IPS DF 19.7 (cell line): ENCODE results near the gene GEN1.
"Not testable (repeated sequence)": the region's sequence is repeated elsewhere in the genome, so short reads cannot be mapped to it uniquely, and the experiment has no call there.

ENCODE experiments used
- DNase-seq: peaks from one replicate; pipeline ENCODE4 v3.0.0-alpha.2; 2013; ENCODE audit warnings: low read depth, low spot score

The GEN1 gene

DNA sequence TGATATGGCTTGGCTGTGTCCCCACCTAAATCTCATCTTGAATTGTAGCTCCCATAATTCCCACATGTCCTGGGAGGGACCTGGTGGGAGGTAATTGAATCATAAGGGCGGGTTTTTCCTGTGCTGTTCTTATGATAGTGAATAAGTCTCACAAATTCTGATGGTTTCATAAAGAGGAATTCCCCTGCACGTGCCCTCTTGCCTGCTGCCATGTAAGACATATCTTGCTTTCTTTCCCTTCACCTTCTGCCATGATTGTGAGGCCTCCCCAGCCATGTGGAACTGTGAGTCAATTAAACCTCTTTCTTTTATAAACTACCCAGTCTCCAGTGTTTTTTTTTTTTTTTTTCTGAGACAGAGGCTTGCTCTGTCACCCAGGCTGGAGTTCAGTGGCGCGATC lies 69.7 kb downstream of the GEN1 start:
- DNase-seq: not testable (repeated sequence)

GRCh38 chr2:17827316-17827715 lies 73.4 kb downstream of the GEN1 start:
- DNase-seq: peak; percentile 40

- no peak for DNase-seq
Measured at GRCh38 chr2:17827785-17828184, 73.8 kb downstream of the GEN1 start.

DNA sequence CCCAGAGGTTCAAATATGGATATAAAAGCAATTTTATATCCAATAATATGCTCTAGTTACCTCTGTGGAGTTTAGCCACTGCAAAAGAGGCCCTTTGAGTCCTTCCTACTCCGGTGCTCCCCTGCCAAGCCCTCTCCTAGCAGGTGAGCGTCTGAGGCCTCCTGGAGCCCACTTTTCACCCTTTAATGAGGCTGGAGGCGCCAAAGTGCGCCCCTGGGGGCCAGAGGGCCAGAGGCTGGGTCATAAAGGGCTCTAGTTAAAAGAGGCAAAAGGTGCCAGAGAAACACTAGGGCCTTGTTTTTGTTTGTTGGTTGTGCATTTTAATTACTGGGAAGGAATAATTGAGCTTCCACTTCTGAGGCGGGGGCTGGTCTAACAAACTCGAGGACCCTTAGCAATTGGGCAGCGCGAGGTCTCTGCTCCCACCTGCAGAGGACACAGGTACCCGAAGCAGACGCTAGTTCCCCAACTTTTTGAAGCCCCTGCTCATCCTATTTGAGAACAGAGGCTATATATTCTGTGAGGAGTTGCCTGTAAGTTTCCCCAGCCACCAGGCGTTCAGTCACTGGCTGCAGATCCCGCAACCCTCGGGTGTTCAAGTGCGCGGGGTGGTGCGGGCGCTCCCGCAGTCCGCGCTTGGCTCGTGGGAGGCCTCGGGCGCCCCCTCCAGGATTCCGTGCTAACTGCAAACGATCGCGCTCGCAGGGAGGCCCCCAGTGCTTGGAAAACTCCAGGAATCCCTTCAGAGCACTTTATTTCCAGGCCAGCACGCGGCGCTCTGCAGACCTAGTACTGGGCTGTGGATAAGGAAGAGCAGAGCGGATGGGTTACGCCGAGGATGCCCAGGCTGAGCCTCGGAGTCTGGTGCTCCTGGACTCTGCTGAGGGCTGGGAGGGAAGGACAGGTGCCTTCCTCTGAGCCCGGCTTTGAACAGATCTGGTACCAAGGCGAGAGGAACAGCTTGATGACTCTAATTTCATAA lies 76.4 kb downstream of the GEN1 start:
- peak; percentile 80 for DNase-seq

DNA sequence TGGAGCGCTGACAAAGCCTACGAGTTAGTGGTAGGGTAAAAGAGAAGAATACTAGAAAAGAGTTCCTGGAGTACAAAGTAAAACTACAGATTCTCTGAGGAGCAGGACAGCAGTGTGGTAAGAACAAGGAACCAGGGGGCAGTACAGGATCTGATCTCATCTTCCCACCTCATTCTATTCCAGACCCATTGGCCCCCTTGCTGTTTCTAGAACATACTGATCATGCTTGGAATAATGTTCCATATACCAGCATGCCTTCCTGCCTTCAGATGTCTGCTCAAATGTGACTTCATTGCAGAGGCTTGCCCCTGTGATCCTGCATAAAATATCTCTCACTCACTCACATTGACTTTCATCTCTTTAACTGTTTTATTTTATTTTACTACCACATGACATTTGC lies 81.6 kb downstream of the GEN1 start:
- no peak for DNase-seq
